Thymus (tissue), 11 donors: ENCODE measurements around the gene MYH13. TPM values are rescaled to one million over a fixed set of nuclear protein-coding genes. Genes with fewer than 3 reads are reported as not detected.

Experiments
- DNase-seq, 9 donors: peaks; one replicate each; pipeline ENCODE4 v3.0.0-alpha.2; 2013; ENCODE audit warnings: low spot score in 9 of 9, low read depth in 6 of 9, missing footprints in 1 of 9
- H3K27ac ChIP-seq, 2 donors: one replicate each; pipeline ENCODE4 v1.5.1; 2013; ENCODE audit warnings: control low read depth in 1 of 2, low read depth in 1 of 2, low read length in 1 of 2, mild to moderate bottlenecking in 1 of 2, moderate library complexity in 1 of 2
- H3K27me3 ChIP-seq, 2 donors: one replicate each; pipeline ENCODE4 v1.5.1; 2013; ENCODE audit warnings: low read length in 1 of 2; ENCODE audit not compliant: control insufficient read depth in 2 of 2, insufficient read depth in 1 of 2
- H3K36me3 ChIP-seq, 2 donors: one replicate each; pipeline ENCODE4 v1.5.1; 2013; ENCODE audit warnings: low read length in 1 of 2, mild to moderate bottlenecking in 1 of 2, moderate library complexity in 1 of 2; ENCODE audit not compliant: control insufficient read depth in 2 of 2, insufficient read depth in 2 of 2
- H3K4me1 ChIP-seq, 2 donors: one replicate each; pipeline ENCODE4 v1.5.1; 2013; ENCODE audit warnings: low read length in 2 of 2; ENCODE audit not compliant: control insufficient read depth in 2 of 2, insufficient read depth in 2 of 2
- H3K4me3 ChIP-seq, 2 donors: one replicate each; pipeline ENCODE4 v1.5.1; 2013; ENCODE audit warnings: low read length in 2 of 2, control low read depth in 1 of 2, mild to moderate bottlenecking in 1 of 2
- H3K9me3 ChIP-seq, 2 donors: one replicate each; pipeline ENCODE4 v1.5.1; 2013; ENCODE audit warnings: low read length in 1 of 2, mild to moderate bottlenecking in 1 of 2; ENCODE audit not compliant: control insufficient read depth in 2 of 2, insufficient read depth in 1 of 2
- WGBS: extraction: QIAGEN DNeasy Blood & Tissue Kit; methylation state at CpG from one replicate; pipeline ENCODE4 v1.1.7; 2013; 5-methylcytosine and 5-hydroxymethylcytosine counted together
- polyA plus RNA-seq: library from polyadenylated mRNA; stranded (reverse); fragments of 200-250 nt; gene quantifications from one replicate; pipeline ENCODE4 v1.2.3, GENCODE V29; 2013
- total RNA-seq: library from RNA; stranded (reverse); fragments of 120-200 nt; gene quantifications from one replicate; pipeline ENCODE4 v1.2.4, GENCODE V29; 2013
- donor health status: healthy.

Gene MYH13
- total and polyA plus RNA-seq, 2 donors, result under 0.01 to 0.07 TPM

- no peak overlapping the region for H3K27ac ChIP-seq
- no peak overlapping the region for H3K4me3 ChIP-seq
- WGBS, result 12% methylated on average over 4 of the region's 4 CpGs
- no peaks in the 10 kb centered on the region for H3K36me3 ChIP-seq
- no peaks in the 10 kb centered on the region for H3K27me3 ChIP-seq
- H3K4me1 ChIP-seq, result no peaks in the 10 kb centered on the region
- H3K9me3 ChIP-seq, result no peaks in the 10 kb centered on the region
- DNase-seq, result peak in 4 of 9 donors; percentile 10 to 35 (median 22)
Observed at GRCh38 chr17:10357768-10358167, 15.0 kb downstream of the MYH13 start.

GRCh38 chr17:10354651-10355050 is 18.2 kb downstream of the MYH13 start:
- no peak for DNase-seq
- Histone ChIP-seq H3K27ac (no peak overlapping the region), H3K4me3 (no peak overlapping the region), H3K27me3 (no peaks in the 10 kb centered on the region), H3K9me3 (no peaks in the 10 kb centered on the region), H3K36me3 (no peaks in the 10 kb centered on the region), H3K4me1 (no peaks in the 10 kb centered on the region)
- WGBS, result 81% methylated on average over 9 of the region's 9 CpGs

GRCh38 chr17:10352893-10353292 is 19.9 kb downstream of the MYH13 start:
- no peak for DNase-seq
- H3K4me1 ChIP-seq, result no peaks in the 10 kb centered on the region
- H3K27ac ChIP-seq, result no peak overlapping the region
- H3K9me3 ChIP-seq, result no peaks in the 10 kb centered on the region
- no peaks in the 10 kb centered on the region for H3K27me3 ChIP-seq
- no peak overlapping the region for H3K4me3 ChIP-seq
- no peaks in the 10 kb centered on the region for H3K36me3 ChIP-seq

- Histone ChIP-seq H3K4me3 (no peak overlapping the region), H3K4me1 (no peaks in the 10 kb centered on the region), H3K27me3 (no peaks in the 10 kb centered on the region), H3K27ac (no peak overlapping the region), H3K36me3 (no peaks in the 10 kb centered on the region), H3K9me3 (no peaks in the 10 kb centered on the region)
- 98% methylated on average over 1 of the region's 1 CpG for WGBS
- peak in 2 of 9 donors; percentile 20 to 23 for DNase-seq
Observed at GRCh38 chr17:10349403-10349802, 23.4 kb downstream of the MYH13 start.

GRCh38 chr17:10344816-10345215 is 28.0 kb downstream of the MYH13 start:
- no peaks in the 10 kb centered on the region for H3K27me3 ChIP-seq
- no peak overlapping the region for H3K27ac ChIP-seq
- no peaks in the 10 kb centered on the region for H3K36me3 ChIP-seq
- WGBS, result 98% methylated on average over 3 of the region's 3 CpGs
- no peaks in the 10 kb centered on the region for H3K9me3 ChIP-seq
- DNase-seq, result no peak
- no peaks in the 10 kb centered on the region for H3K4me1 ChIP-seq
- H3K4me3 ChIP-seq, result no peak overlapping the region

GRCh38 chr17:10339051-10339450 is 33.8 kb downstream of the MYH13 start:
- no peaks in the 10 kb centered on the region for H3K27me3 ChIP-seq
- H3K36me3 ChIP-seq, result no peaks in the 10 kb centered on the region
- no peak for DNase-seq
- H3K4me1 ChIP-seq, result no peaks in the 10 kb centered on the region
- H3K4me3 ChIP-seq, result no peak overlapping the region
- no peaks in the 10 kb centered on the region for H3K9me3 ChIP-seq
- 80% methylated on average over 8 of the region's 8 CpGs for WGBS
- H3K27ac ChIP-seq, result no peak overlapping the region

GRCh38 chr17:10337976-10338375 is 34.8 kb downstream of the MYH13 start:
- Histone ChIP-seq H3K27me3 (no peaks in the 10 kb centered on the region), H3K4me1 (no peaks in the 10 kb centered on the region), H3K27ac (no peak overlapping the region), H3K4me3 (no peak overlapping the region), H3K36me3 (no peaks in the 10 kb centered on the region), H3K9me3 (no peaks in the 10 kb centered on the region)
- WGBS, result 89% methylated on average over 9 of the region's 9 CpGs
- DNase-seq, result no peak

GRCh38 chr17:10337136-10337535 is 35.7 kb downstream of the MYH13 start:
- Histone ChIP-seq H3K9me3 (no peaks in the 10 kb centered on the region), H3K4me1 (no peaks in the 10 kb centered on the region), H3K27me3 (no peaks in the 10 kb centered on the region), H3K36me3 (no peaks in the 10 kb centered on the region), H3K27ac (no peak overlapping the region), H3K4me3 (no peak overlapping the region)
- no peak for DNase-seq
- WGBS, result 86% methylated on average over 10 of the region's 10 CpGs

GRCh38 chr17:10336393-10336792 is 36.4 kb downstream of the MYH13 start:
- Histone ChIP-seq H3K4me3 (no peak overlapping the region), H3K27ac (no peak overlapping the region), H3K4me1 (no peaks in the 10 kb centered on the region), H3K36me3 (no peaks in the 10 kb centered on the region), H3K27me3 (no peaks in the 10 kb centered on the region), H3K9me3 (no peaks in the 10 kb centered on the region)
- DNase-seq, result no peak
- WGBS, result 91% methylated on average over 7 of the region's 7 CpGs

GRCh38 chr17:10332515-10332914 is 40.3 kb downstream of the MYH13 start:
- H3K9me3 ChIP-seq, result no peaks in the 10 kb centered on the region
- no peak overlapping the region for H3K4me3 ChIP-seq
- no peaks in the 10 kb centered on the region for H3K27me3 ChIP-seq
- no peak overlapping the region for H3K27ac ChIP-seq
- DNase-seq, result no peak
- no peaks in the 10 kb centered on the region for H3K36me3 ChIP-seq
- WGBS, result 92% methylated on average over 4 of the region's 4 CpGs
- H3K4me1 ChIP-seq, result no peaks in the 10 kb centered on the region
